ENCODE results near the gene NELFE.

Gene NELFE

GRCh38 chr6:31972709-31973350, 14.1 kb upstream of the NELFE start:
- no peak for DNase-seq (ENCODE audit: low read depth)

DNA sequence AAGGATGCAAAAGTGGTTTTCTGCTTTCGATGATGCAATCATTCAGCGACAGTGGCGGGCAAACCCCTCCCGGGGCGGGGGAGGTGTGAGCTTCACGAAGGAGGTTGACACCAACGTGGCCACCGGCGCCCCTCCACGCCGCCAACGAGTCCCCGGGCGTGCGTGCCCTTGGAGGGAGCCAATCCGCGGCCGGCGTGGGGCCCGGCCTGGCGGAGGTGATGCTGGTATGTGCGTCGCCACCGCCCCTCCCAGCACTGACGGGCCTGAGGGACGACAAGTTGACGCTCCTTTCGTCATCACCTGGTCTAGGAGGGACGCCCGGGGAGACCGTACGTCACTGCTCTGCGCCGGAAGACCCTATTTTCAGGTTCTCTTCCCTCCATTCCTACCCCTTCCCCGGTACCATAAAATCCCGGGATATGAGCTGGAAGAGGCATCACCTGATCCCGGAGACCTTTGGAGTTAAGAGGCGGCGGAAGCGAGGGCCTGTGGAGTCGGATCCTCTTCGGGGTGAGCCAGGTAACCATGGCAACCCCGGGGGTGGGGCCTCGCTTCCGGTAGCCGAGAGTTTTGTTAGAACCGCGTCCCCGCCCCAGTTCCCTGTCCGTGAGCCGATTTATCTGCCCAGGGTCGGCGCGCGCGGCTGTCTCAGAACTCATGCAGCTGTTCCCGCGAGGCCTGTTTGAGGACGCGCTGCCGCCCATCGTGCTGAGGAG, 13.4 kb upstream of the NELFE start, which contains the start of gene DXO:
Gene DXO, minus strand, starts transcription at position 146 of the 716 bp plus-strand sequence. CDS start 463 bp downstream, outside the sequence.
- DNase-seq (ENCODE audit: low read depth): peak; percentile 98

GRCh38 chr6:31971279-31971992, 12.7 kb upstream of the NELFE start:
- DNase-seq (ENCODE audit: low read depth): no peak

DNA sequence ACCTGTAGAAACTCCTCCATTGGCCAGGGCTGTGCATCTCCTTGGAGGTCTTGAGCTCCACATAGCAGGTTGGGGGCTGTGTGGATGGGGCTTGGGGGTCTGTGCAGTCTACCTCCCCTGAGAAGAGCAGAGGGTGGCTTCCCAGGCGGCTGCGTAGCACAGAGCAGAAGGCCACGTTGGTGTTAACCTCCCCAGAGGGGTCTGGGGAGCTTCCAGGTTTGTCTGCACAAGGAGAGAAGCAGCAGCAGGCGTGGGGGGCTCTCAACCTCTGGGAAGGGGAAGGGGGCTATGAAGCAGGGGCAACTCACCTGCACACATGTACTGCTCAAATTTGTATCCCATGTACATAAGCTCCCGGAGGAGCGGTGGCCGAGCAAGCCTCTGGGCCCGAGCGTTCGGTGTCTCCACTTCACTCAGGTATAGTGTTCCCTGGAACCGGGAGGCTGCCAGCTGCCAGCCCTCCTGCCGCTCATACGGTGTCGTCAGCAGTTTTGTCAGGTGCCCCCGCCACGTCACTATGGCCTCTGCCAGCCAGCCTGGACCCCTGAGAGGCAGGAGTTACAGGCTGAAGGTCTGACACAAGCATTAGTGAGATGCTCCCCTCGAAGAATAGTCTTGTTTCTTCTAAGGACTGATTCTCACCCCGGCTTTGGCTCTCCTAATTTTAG, 12.0 kb upstream of the NELFE start:
- no peak for DNase-seq (ENCODE audit: low read depth)

GRCh38 chr6:31969712-31970603, 11.2 kb upstream of the NELFE start:
- DNase-seq (ENCODE audit: low read depth): no peak

GRCh38 chr6:31968791-31969711, 10.3 kb upstream of the NELFE start:
- no peak for DNase-seq (ENCODE audit: low read depth)

- DNase-seq (ENCODE audit: low read depth): no peak
These were observed 9.6 kb upstream of the NELFE start for GRCh38 chr6:31968326-31968725.

GRCh38 chr6:31967926-31968320, 9.2 kb upstream of the NELFE start:
- no peak for DNase-seq (ENCODE audit: low read depth)

DNA sequence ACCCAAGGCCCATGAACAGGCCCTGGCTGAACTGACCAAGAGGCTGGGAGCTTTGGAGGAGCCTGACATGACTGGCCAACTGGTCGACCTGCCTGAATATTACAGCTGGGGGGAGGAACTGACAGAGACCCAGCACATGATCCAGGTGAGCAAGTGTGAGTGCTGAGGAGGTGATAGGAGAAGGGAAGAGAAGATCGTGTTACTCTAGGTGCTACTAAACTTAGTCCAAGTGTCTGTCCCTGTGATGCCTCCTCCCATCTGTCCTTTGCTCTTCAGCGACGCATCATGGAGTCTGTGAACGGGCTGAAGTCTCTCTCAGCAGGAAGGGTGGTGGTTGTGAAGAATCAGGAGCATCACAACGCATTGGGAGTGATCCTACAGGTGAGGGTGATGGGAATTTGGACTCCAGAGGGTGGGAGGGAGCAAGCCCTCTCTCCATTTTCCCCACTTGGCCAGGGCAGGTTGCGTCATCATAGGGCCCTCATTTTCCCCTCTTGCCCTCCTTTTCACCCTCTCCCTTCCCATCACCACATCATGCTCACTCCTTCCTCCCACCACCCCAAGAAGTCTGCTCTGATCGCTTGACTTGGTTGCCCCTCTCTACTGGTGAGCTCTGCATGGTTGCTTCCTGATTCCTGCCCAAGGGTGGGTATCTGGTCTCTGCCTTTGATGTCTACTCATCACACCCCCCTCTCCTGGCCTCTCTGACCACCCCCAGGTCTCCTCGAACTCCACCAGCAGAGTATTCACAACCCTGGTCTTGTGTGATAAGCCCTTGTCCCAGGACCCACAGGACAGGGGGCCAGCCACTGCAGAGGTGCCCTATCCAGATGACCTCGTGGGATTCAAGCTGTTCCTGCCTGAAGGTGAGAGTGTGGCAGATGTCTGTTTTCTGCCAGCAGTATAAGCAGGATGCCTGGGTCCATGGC, 8.5 kb upstream of the NELFE start:
- no peak for DNase-seq (ENCODE audit: low read depth)

DNA sequence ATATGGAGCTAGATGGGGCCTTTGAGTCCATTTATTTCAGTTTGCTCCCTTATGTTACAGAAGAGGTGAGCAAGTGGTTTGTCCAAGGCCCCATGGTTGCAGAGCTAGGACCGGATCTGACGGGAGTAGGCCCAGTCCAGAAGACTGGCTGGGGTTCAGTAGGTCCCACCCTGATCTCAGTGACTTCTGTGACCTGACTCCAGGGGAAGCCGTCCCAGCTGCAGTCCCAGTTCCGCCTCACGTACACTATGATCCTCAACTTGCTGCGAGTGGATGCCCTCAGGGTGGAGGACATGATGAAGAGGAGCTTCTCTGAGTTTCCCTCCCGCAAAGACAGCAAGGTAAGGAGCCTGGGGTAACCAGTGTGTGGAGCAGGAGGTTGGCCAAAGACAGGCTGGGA, 7.7 kb upstream of the NELFE start:
- DNase-seq (ENCODE audit: low read depth): no peak

GRCh38 chr6:31965700-31966099, 6.9 kb upstream of the NELFE start:
- DNase-seq (ENCODE audit: low read depth): no peak

GRCh38 chr6:31963921-31964320, 5.2 kb upstream of the NELFE start:
- no peak for DNase-seq (ENCODE audit: low read depth)

GRCh38 chr6:31961616-31962015, 2.8 kb upstream of the NELFE start:
- no peak for DNase-seq (ENCODE audit: low read depth)

GRCh38 chr6:31958412-31958740, 395 bp downstream of the NELFE start:
- no peak for DNase-seq (ENCODE audit: low read depth)

GRCh38 chr6:31956796-31957195, 2.0 kb downstream of the NELFE start:
- DNase-seq (ENCODE audit: low read depth): no peak

- DNase-seq (ENCODE audit: low read depth): no peak
These were observed 4.3 kb downstream of the NELFE start for GRCh38 chr6:31954511-31954910.

GRCh38 chr6:31952890-31953289, 5.9 kb downstream of the NELFE start:
- DNase-seq (ENCODE audit: low read depth): no peak

DNA sequence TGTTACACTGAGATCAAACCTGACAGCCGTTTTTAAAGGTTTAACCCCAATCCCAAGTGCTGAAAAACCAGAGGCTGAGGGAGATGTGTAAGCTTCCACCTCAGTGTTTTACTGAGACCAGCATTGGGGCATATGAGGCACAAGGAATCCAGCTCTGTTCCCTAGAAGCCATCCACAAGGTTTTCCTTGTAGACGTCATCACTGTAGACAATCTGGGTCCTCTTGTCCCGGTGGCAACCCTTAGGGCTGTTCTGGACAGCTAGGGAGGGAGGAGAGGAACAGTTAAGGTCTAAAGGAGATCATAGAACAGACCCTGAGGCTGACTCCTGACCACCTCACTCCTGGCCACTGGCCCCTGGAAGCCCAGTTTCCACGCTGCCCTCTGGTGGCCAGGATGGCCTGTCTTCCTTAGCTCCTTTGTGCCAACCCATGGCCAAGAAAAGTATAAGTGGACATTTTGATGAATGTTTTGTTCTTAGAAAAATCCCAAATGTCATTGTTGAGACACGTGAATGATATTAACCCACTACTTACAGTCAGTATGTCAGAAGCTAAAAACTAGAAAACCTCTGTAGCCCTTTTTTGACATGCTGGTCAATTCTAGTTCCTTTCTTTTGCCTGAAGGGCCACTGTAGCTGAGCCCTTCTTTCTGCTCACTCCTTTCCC, 6.5 kb downstream of the NELFE start:
- DNase-seq (ENCODE audit: low read depth): no peak

All from GM04504 (cell line).